DOHH2 (cell line): ENCODE measurements around the gene OXCT1.

Source experiments
- H3F3A ChIP-seq: fragments of 200-600 bp; sonication (generic), shearing (Covaris generic); 2 replicates; pipeline ENCODE4 v1.6.0; 2016; ENCODE audit warnings: antibody characterized with exemption, mild to moderate bottlenecking; ENCODE audit not compliant: control insufficient read depth, insufficient read depth
- H3K27ac ChIP-seq: fragments of 200-600 bp; sonication (generic); 2 replicates; pipeline ENCODE4 v1.5.1; 2014; ENCODE audit warnings: low read depth, mild to moderate bottlenecking, low read length, moderate library complexity
- H3K27me3 ChIP-seq: fragments of 200-600 bp; sonication (generic); 2 replicates; pipeline ENCODE4 v1.6.1; 2014; ENCODE audit warnings: mild to moderate bottlenecking, low read length, mixed read lengths; ENCODE audit not compliant: control insufficient read depth
- H3K36me3 ChIP-seq: fragments of 200-600 bp; sonication (generic); 2 replicates; pipeline ENCODE4 v1.6.1; 2014; ENCODE audit warnings: mild to moderate bottlenecking, low read length, moderate library complexity, mixed read lengths; ENCODE audit not compliant: control insufficient read depth
- H3K4me1 ChIP-seq: fragments of 200-600 bp; sonication (generic); 2 replicates; pipeline ENCODE4 v1.6.1; 2014; ENCODE audit warnings: mild to moderate bottlenecking, low read length, mixed read lengths; ENCODE audit not compliant: control insufficient read depth
- H3K4me2 ChIP-seq: fragments of 200-600 bp; sonication (generic); 2 replicates; pipeline ENCODE4 v1.6.0; 2014; ENCODE audit warnings: mild to moderate bottlenecking, low read length, moderate library complexity
- H3K4me3 ChIP-seq: fragments of 200-600 bp; sonication (generic); 2 replicates; pipeline ENCODE4 v1.5.1; 2014; ENCODE audit warnings: mild to moderate bottlenecking, low read length, mixed read lengths
- H3K79me2 ChIP-seq: fragments of 200-600 bp; sonication (generic); 2 replicates; pipeline ENCODE4 v1.6.1; 2014; ENCODE audit warnings: mild to moderate bottlenecking, low read length, mixed read lengths; ENCODE audit not compliant: control insufficient read depth
- H3K9me2 ChIP-seq: fragments of 200-600 bp; sonication (generic); replicated peaks from 2 replicates; pipeline ENCODE4 v1.6.1; 2014; ENCODE audit warnings: mild to moderate bottlenecking, low read length, mixed read lengths; ENCODE audit not compliant: control insufficient read depth
- H3K9me3 ChIP-seq: fragments of 200-600 bp; sonication (generic); 2 replicates; pipeline ENCODE4 v1.6.1; 2014; ENCODE audit warnings: antibody characterized with exemption, low read length, mixed read lengths; ENCODE audit not compliant: control insufficient read depth, insufficient read depth
- H4K20me1 ChIP-seq: fragments of 200-600 bp; sonication (generic); 2 replicates; pipeline ENCODE4 v1.6.0; 2014; ENCODE audit warnings: low read depth, mild to moderate bottlenecking, antibody characterized with exemption, low read length, moderate library complexity; ENCODE audit not compliant: control insufficient read depth, insufficient read depth
- EZH2phosphoT487 ChIP-seq: fragments of 200-600 bp; sonication (generic); IDR thresholded peaks from 2 replicates; pipeline ENCODE4 v1.6.1; 2017; ENCODE audit warnings: borderline replicate concordance, mild to moderate bottlenecking, antibody characterized with exemption, low read length, moderate library complexity, mixed read lengths
- TF ChIP-seq, protein P1 (sequence below): fragments of 200-600 bp; sonication (generic); IDR thresholded peaks from one replicate; pipeline ENCODE4 v1.5.1; 2014; ENCODE audit warnings: antibody characterized with exemption, mild to moderate bottlenecking, low read depth, low read length; ENCODE audit not compliant: poor library complexity, severe bottlenecking

OXCT1 gene

DNA sequence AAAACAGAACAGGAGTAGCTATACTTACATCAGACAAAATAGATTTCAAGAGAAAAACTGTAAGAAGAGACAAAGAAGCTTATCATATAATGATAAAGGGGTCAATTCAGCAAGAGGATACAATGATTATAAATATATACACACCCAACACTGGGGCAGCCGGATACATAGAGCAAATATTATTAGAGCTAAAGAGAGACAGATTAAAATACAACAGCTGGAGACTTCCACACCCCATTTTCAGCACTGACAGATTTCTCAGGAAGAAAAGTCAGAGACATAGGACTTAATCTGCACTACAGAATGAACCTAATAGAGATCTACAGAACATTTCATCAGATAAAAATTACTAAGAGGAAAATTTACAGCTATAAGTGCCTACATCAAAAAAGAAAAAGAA, 35.7 kb downstream of the OXCT1 start:
- Histone ChIP-seq H3K9me3 (no peaks in the 10 kb centered on the region), H3K4me2 (no peak overlapping the region), H3K4me3 (no peak overlapping the region), H4K20me1 (no peaks in the 10 kb centered on the region), H3K27ac (no peak overlapping the region), H3K9me2 (no peaks in the 10 kb centered on the region), H3F3A (no peaks in the 10 kb centered on the region), H3K4me1 (no peaks in the 10 kb centered on the region), H3K79me2 (no peaks in the 10 kb centered on the region; the same call in 1 of the 2 replicates), H3K27me3 (no peaks in the 10 kb centered on the region), H3K36me3 (peaks cover 81% of the 10 kb centered on the region)
- TF ChIP-seq, protein P1, sequence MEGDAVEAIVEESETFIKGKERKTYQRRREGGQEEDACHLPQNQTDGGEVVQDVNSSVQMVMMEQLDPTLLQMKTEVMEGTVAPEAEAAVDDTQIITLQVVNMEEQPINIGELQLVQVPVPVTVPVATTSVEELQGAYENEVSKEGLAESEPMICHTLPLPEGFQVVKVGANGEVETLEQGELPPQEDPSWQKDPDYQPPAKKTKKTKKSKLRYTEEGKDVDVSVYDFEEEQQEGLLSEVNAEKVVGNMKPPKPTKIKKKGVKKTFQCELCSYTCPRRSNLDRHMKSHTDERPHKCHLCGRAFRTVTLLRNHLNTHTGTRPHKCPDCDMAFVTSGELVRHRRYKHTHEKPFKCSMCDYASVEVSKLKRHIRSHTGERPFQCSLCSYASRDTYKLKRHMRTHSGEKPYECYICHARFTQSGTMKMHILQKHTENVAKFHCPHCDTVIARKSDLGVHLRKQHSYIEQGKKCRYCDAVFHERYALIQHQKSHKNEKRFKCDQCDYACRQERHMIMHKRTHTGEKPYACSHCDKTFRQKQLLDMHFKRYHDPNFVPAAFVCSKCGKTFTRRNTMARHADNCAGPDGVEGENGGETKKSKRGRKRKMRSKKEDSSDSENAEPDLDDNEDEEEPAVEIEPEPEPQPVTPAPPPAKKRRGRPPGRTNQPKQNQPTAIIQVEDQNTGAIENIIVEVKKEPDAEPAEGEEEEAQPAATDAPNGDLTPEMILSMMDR = no peak
- no peak for TF ChIP-seq EZH2phosphoT487

DNA sequence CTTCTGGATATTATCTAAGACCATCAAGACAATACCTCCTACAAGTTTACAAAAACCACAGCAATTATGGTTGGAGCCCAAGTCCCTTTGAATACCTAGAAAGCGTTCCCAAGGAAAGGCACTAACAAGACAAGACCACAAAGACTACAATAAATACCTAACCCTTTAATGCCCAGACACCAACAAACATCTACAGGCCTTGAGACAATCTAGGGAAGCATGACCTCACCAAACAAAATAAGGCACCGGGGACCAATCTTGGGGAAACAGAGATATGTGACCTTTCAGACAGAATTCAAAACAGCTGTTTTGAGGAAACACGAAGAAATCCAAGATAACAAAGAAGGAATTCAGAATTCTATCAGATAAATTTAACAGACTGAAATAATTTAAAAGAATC, 37.8 kb downstream of the OXCT1 start:
- Histone ChIP-seq H4K20me1 (no peaks in the 10 kb centered on the region), H3F3A (no peaks in the 10 kb centered on the region), H3K79me2 (no peaks in the 10 kb centered on the region; the same call in 1 of the 2 replicates), H3K9me3 (no peaks in the 10 kb centered on the region), H3K36me3 (peaks cover 66% of the 10 kb centered on the region), H3K4me3 (no peak overlapping the region), H3K4me2 (no peak overlapping the region), H3K27ac (no peak overlapping the region), H3K4me1 (no peaks in the 10 kb centered on the region), H3K27me3 (no peaks in the 10 kb centered on the region), H3K9me2 (no peaks in the 10 kb centered on the region)
- TF ChIP-seq, protein P1 = no peak
- TF ChIP-seq EZH2phosphoT487 = no peak

DNA sequence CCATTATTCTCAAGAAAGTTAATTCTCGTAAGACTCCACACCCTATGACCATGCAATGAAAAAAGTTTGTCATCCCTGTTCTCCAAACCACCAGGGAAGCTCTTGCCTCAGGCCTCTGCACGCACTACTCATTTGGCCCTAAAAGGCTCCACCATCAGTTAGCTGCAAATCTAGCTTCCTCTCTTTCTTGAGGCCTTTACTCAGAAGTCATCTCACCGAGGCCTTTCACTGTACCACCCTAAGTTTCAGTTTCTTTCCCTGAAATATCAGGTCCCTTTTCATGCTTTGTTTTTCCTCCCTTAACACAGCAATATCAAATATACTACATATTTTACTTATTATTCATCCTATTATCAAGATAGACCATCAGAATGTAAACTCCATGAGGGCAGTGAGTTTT, 39.1 kb downstream of the OXCT1 start:
- Histone ChIP-seq H3K9me2 (no peaks in the 10 kb centered on the region), H3K4me3 (no peak overlapping the region), H4K20me1 (no peaks in the 10 kb centered on the region), H3K27me3 (no peaks in the 10 kb centered on the region), H3K9me3 (no peaks in the 10 kb centered on the region), H3K4me1 (no peaks in the 10 kb centered on the region), H3K4me2 (no peak overlapping the region), H3K36me3 (peaks cover 63% of the 10 kb centered on the region), H3K27ac (no peak overlapping the region), H3F3A (no peaks in the 10 kb centered on the region), H3K79me2 (no peaks in the 10 kb centered on the region; the same call in 1 of the 2 replicates)
- no peak for TF ChIP-seq EZH2phosphoT487
- TF ChIP-seq, protein P1 = no peak

DNA sequence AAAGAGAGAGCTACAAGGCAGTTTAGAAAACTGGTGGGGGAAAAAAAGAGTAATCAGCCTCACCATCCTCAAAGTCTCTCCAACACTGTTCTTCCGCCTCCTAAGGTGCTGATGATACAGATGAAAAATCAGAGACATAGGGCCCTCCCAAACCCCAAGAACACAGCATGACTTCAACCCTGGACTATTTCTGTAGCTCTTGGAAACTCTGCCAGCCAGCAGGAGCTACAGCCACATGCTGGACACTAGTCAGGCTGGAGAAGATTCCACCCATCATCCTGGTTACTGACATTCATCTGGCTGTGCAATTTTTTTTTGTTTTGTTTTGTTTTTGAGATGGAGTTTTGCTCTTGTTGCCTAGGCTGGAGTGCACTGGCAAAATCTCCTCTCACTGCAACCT, 42.4 kb downstream of the OXCT1 start:
- no peaks in the 10 kb centered on the region for H3K4me1 ChIP-seq
- no peaks in the 10 kb centered on the region for H4K20me1 ChIP-seq
- H3K9me2 ChIP-seq = no peaks in the 10 kb centered on the region
- no peak overlapping the region for H3K27ac ChIP-seq
- H3K9me3 ChIP-seq = no peaks in the 10 kb centered on the region
- H3K36me3 ChIP-seq = peaks cover 39% of the 10 kb centered on the region
- H3K27me3 ChIP-seq = no peaks in the 10 kb centered on the region
- H3K4me3 ChIP-seq = no peak overlapping the region
- TF ChIP-seq EZH2phosphoT487 = no peak
- TF ChIP-seq, protein P1 = no peak
- no peaks in the 10 kb centered on the region for H3K79me2 ChIP-seq
- H3F3A ChIP-seq = no peaks in the 10 kb centered on the region
- H3K4me2 ChIP-seq = no peak overlapping the region
